ENCODE measurements around the gene HORMAD2. TPM values are rescaled to one million over a fixed set of nuclear protein-coding genes. Genes with fewer than 3 reads are reported as not detected.

The HORMAD2 gene
- total RNA-seq, 1 donor from 2014 or later: not detected

DNA sequence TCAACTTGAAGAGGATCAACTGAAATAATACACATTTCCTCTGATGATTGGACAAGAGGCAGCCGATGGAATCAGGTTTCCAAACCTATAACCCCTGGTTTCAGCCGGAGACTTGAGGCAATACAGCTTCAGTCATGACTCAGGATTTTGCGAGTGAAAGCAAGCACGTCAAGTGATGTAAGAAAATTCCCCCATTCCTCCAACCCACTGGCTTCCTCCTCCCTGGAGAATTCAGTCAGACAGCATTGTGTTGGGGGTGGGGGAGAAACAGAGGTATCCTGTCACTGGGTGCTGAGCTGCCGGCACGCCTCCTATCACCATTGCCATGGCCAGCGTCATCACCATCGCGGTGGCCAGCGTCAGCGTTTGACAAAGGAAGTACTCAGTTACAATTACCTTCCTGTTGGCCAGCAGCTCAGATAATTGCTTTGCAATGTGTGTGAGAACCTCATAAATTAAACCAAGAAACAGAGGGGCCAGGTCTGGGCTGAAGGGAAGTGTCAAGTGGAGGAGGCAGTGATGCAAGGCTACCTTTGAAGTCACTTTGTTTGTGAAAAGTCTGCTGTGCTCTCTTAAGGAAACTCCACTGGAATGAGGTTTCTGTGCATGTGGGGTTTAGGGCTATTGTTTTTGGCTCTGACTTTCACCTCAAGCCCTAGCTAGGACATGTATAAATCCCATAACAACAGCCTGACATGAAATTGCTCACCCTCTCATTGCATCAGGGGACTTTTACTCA, 116.0 kb downstream of the HORMAD2 start:
- Histone ChIP-seq H3K4me2 (ENCODE audit: low read length) (peak overlapping the region; percentile 63), H4K20me1 (ENCODE audit: insufficient read depth, low read length) (no peaks in the 10 kb centered on the region), H2AFZ (ENCODE audit: low read depth, low read length) (no peak overlapping the region), H3K27me3 (ENCODE audit: insufficient read depth, low read length) (no peaks in the 10 kb centered on the region), H3K4me1 (ENCODE audit: insufficient read depth, low read length) (peaks cover 35% of the 10 kb centered on the region), H3K9ac (ENCODE audit: low read length) (peak overlapping the region; percentile 91), H3K27ac (ENCODE audit: low read depth, low read length) (peak overlapping the region; percentile 99), H3K9me3 (ENCODE audit: insufficient read depth, low read depth, low read length) (no peaks in the 10 kb centered on the region), H3K79me2 (ENCODE audit: insufficient read depth, low read length) (no peaks in the 10 kb centered on the region), H3K4me3 (ENCODE audit: insufficient read depth, low read depth, low read length) (peak overlapping the region; percentile 8), H3K36me3 (ENCODE audit: insufficient read depth, low read length) (no peaks in the 10 kb centered on the region)
- TF ChIP-seq, protein P1, sequence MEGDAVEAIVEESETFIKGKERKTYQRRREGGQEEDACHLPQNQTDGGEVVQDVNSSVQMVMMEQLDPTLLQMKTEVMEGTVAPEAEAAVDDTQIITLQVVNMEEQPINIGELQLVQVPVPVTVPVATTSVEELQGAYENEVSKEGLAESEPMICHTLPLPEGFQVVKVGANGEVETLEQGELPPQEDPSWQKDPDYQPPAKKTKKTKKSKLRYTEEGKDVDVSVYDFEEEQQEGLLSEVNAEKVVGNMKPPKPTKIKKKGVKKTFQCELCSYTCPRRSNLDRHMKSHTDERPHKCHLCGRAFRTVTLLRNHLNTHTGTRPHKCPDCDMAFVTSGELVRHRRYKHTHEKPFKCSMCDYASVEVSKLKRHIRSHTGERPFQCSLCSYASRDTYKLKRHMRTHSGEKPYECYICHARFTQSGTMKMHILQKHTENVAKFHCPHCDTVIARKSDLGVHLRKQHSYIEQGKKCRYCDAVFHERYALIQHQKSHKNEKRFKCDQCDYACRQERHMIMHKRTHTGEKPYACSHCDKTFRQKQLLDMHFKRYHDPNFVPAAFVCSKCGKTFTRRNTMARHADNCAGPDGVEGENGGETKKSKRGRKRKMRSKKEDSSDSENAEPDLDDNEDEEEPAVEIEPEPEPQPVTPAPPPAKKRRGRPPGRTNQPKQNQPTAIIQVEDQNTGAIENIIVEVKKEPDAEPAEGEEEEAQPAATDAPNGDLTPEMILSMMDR (IDR thresholded peaks at IDR 0.05; ENCODE audit: insufficient read depth, low read depth, low read length): no peak
- TF ChIP-seq EZH2 (IDR thresholded peaks at IDR 0.05; ENCODE audit: insufficient read depth, low read length): no peak
- H3K9me3 Mint-ChIP-seq (ENCODE audit: unreplicated experiment): peaks cover 3% of the 10 kb centered on the region
- H3K4me1 Mint-ChIP-seq (ENCODE audit: low read depth, unreplicated experiment): peaks cover 41% of the 10 kb centered on the region
- no peaks in the 10 kb centered on the region for H3K27me3 Mint-ChIP-seq (ENCODE audit: low read depth, unreplicated experiment)
- peak overlapping the region; percentile 50 for H3K4me3 Mint-ChIP-seq (ENCODE audit: unreplicated experiment)
- DNase-seq (ENCODE audit: low read depth) (peak; percentile 100), FAIRE-seq (peak; percentile 93)
- H3K27ac Mint-ChIP-seq (ENCODE audit: unreplicated experiment): peak overlapping the region; percentile 99
- H3K36me3 Mint-ChIP-seq (ENCODE audit: low read depth, unreplicated experiment): no peaks in the 10 kb centered on the region

DNA sequence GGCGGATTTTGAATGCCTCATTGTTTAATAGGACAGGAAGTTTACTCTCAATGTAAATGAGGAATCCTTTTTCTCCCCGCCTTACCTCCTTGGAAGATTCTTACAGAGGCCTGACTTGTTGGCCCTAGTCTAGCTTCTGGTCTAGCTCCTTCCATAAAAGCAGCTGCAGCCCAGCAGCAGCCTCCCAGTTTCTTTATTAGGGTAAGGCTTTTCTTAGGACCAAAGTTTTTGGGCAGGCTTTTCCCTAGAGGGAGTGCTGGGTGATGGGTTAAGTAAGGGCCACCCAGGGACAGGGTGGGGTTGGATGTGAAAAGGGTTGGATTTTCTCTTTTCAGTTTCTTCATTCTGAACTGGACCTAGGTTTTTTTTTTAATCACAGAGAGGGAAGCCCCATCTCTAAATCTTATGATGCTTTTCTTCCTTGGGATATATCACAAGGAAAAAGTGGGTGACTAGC, 116.6 kb downstream of the HORMAD2 start:
- no peak for TF ChIP-seq EZH2 (IDR thresholded peaks at IDR 0.05; ENCODE audit: insufficient read depth, low read length)
- TF ChIP-seq, protein P1 (IDR thresholded peaks at IDR 0.05; ENCODE audit: insufficient read depth, low read depth, low read length): no peak
- no peak for FAIRE-seq
- H3K4me3 ChIP-seq (ENCODE audit: insufficient read depth, low read depth, low read length): no peak overlapping the region

DNA sequence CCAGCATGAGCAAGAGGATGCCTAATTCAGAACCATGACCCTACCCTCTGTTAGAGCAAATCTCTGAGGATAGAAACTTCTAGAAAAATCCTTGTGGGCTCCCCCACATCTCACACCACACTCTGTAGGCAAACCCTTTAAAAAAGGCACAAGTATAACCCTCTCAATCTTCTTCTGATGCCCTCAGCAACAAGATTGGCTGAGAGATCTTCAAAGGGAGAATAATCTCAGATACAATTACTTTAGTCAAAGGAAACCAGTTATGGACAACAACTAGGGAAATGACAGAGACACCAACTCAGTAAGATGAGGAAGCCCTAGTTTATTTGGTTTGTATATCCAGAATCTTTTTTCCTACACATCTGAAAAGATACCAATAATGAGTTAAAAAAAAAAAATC, 117.1 kb downstream of the HORMAD2 start:
- no peaks in the 10 kb centered on the region for H3K27me3 Mint-ChIP-seq (ENCODE audit: low read depth, unreplicated experiment)
- H3K36me3 ChIP-seq (ENCODE audit: insufficient read depth, low read length): no peaks in the 10 kb centered on the region
- peaks cover 3% of the 10 kb centered on the region for H3K36me3 Mint-ChIP-seq (ENCODE audit: low read depth, unreplicated experiment)
- no peaks in the 10 kb centered on the region for H3K79me2 ChIP-seq (ENCODE audit: insufficient read depth, low read length)
- H3K27ac ChIP-seq (ENCODE audit: low read depth, low read length): peak overlapping the region; percentile 99
- H3K4me3 ChIP-seq (ENCODE audit: insufficient read depth, low read depth, low read length): no peak overlapping the region
- H3K9ac ChIP-seq (ENCODE audit: low read length): peak overlapping the region; percentile 91
- TF ChIP-seq EZH2 (IDR thresholded peaks at IDR 0.05; ENCODE audit: insufficient read depth, low read length): no peak
- TF ChIP-seq, protein P1 (IDR thresholded peaks at IDR 0.05; ENCODE audit: insufficient read depth, low read depth, low read length): no peak
- H3K27me3 ChIP-seq (ENCODE audit: insufficient read depth, low read length): no peaks in the 10 kb centered on the region
- peak overlapping the region; percentile 63 for H3K4me2 ChIP-seq (ENCODE audit: low read length)
- peaks cover 39% of the 10 kb centered on the region for H3K4me1 Mint-ChIP-seq (ENCODE audit: low read depth, unreplicated experiment)
- peak overlapping the region; percentile 16 for H3K4me3 Mint-ChIP-seq (ENCODE audit: unreplicated experiment)
- H3K4me1 ChIP-seq (ENCODE audit: insufficient read depth, low read length): peaks cover 32% of the 10 kb centered on the region
- H3K9me3 ChIP-seq (ENCODE audit: insufficient read depth, low read depth, low read length): peaks cover 5% of the 10 kb centered on the region
- DNase-seq (ENCODE audit: low read depth) (no peak), FAIRE-seq (no peak)
- H3K27ac Mint-ChIP-seq (ENCODE audit: unreplicated experiment): peak overlapping the region; percentile 99
- H2AFZ ChIP-seq (ENCODE audit: low read depth, low read length): no peak overlapping the region
- peaks cover 11% of the 10 kb centered on the region for H3K9me3 Mint-ChIP-seq (ENCODE audit: unreplicated experiment)
- H4K20me1 ChIP-seq (ENCODE audit: insufficient read depth, low read length): no peaks in the 10 kb centered on the region

More for the DNA sequence above, 116.6 kb downstream of the HORMAD2 start:
- H3K27me3 Mint-ChIP-seq (ENCODE audit: low read depth, unreplicated experiment): no peaks in the 10 kb centered on the region
- H3K4me3 Mint-ChIP-seq (ENCODE audit: unreplicated experiment): no peak overlapping the region
- DNase-seq (ENCODE audit: low read depth): no peak
- Histone ChIP-seq H3K27ac (ENCODE audit: low read depth, low read length) (peak overlapping the region; percentile 99), H3K27me3 (ENCODE audit: insufficient read depth, low read length) (no peaks in the 10 kb centered on the region), H3K9me3 (ENCODE audit: insufficient read depth, low read depth, low read length) (peaks cover under 1% of the 10 kb centered on the region), H3K4me1 (ENCODE audit: insufficient read depth, low read length) (peaks cover 32% of the 10 kb centered on the region), H4K20me1 (ENCODE audit: insufficient read depth, low read length) (no peaks in the 10 kb centered on the region), H3K9ac (ENCODE audit: low read length) (peak overlapping the region; percentile 91), H3K79me2 (ENCODE audit: insufficient read depth, low read length) (no peaks in the 10 kb centered on the region), H3K36me3 (ENCODE audit: insufficient read depth, low read length) (no peaks in the 10 kb centered on the region), H2AFZ (ENCODE audit: low read depth, low read length) (no peak overlapping the region), H3K4me2 (ENCODE audit: low read length) (peak overlapping the region; percentile 63)
- peaks cover 41% of the 10 kb centered on the region for H3K4me1 Mint-ChIP-seq (ENCODE audit: low read depth, unreplicated experiment)
- peaks cover 3% of the 10 kb centered on the region for H3K36me3 Mint-ChIP-seq (ENCODE audit: low read depth, unreplicated experiment)
- H3K27ac Mint-ChIP-seq (ENCODE audit: unreplicated experiment): peak overlapping the region; percentile 99
- H3K9me3 Mint-ChIP-seq (ENCODE audit: unreplicated experiment): peaks cover 6% of the 10 kb centered on the region
